WERI-Rb-1 (cell line): ENCODE data around the gene TAF4.
A peak's percentile ranks its signal among the peaks of the same experiment; 100 is the strongest.

Source experiments
- DNase-seq: peaks from one replicate; pipeline ENCODE4 v3.0.0-alpha.2; 2020
- H3K27ac ChIP-seq: fragments of 250-450 bp; sonication (Bioruptor Pico); 2 replicates; pipeline ENCODE4 v1.5.1; 2020; ENCODE audit warnings: mild to moderate bottlenecking, moderate library complexity
- H3K27me3 ChIP-seq: fragments of 250-450 bp; sonication (Bioruptor Pico); 2 replicates; pipeline ENCODE4 v1.5.1; 2021; ENCODE audit warnings: mild to moderate bottlenecking, low read depth, moderate library complexity; ENCODE audit not compliant: insufficient read depth, severe bottlenecking
- H3K36me3 ChIP-seq: fragments of 250-450 bp; sonication (Bioruptor Pico); 2 replicates; pipeline ENCODE4 v1.5.1; 2020; ENCODE audit warnings: mild to moderate bottlenecking, moderate library complexity
- H3K4me3 ChIP-seq: 2 replicates; pipeline ENCODE4 v1.5.1; 2011; ENCODE audit warnings: low read depth, mild to moderate bottlenecking, control low read depth, low read length
- H3K9me3 ChIP-seq: fragments of 250-450 bp; sonication (Bioruptor Pico); 2 replicates; pipeline ENCODE4 v1.5.1; 2021; ENCODE audit warnings: mild to moderate bottlenecking, moderate library complexity; ENCODE audit not compliant: severe bottlenecking
- CTCF ChIP-seq: IDR thresholded peaks from 2 replicates; pipeline ENCODE4 v1.5.1; 2011; ENCODE audit warnings: low read depth, mild to moderate bottlenecking, control low read depth, inconsistent platforms, low read length

The TAF4 gene

GRCh38 chr20:61937963-61938838, 127.5 kb downstream of the TAF4 start:
- DNase-seq, result no peak
- no peak overlapping the region for H3K27ac ChIP-seq
- no peak overlapping the region for H3K4me3 ChIP-seq
- H3K9me3 ChIP-seq, result no peaks in the 10 kb centered on the region
- H3K36me3 ChIP-seq, result no peaks in the 10 kb centered on the region
- no peaks in the 10 kb centered on the region for H3K27me3 ChIP-seq
- no peak for TF ChIP-seq CTCF

GRCh38 chr20:61937146-61937962, 128.3 kb downstream of the TAF4 start:
- H3K27me3 ChIP-seq, result no peaks in the 10 kb centered on the region
- TF ChIP-seq CTCF, result no peak
- no peak overlapping the region for H3K4me3 ChIP-seq

GRCh38 chr20:61936701-61937131, 129.0 kb downstream of the TAF4 start:
- Histone ChIP-seq H3K9me3 (no peaks in the 10 kb centered on the region), H3K27ac (no peak overlapping the region), H3K4me3 (no peak overlapping the region), H3K36me3 (no peaks in the 10 kb centered on the region), H3K27me3 (no peaks in the 10 kb centered on the region)
- DNase-seq, result peak; percentile 3
- no peak for TF ChIP-seq CTCF

More at GRCh38 chr20:61937146-61937962, 128.3 kb downstream of the TAF4 start:
- no peaks in the 10 kb centered on the region for H3K9me3 ChIP-seq
- no peaks in the 10 kb centered on the region for H3K36me3 ChIP-seq
- H3K27ac ChIP-seq, result no peak overlapping the region
- DNase-seq, result peak; percentile 5

- H3K36me3 ChIP-seq, result no peaks in the 10 kb centered on the region
- peak; percentile 7 for DNase-seq
- H3K27me3 ChIP-seq, result no peaks in the 10 kb centered on the region
- no peaks in the 10 kb centered on the region for H3K9me3 ChIP-seq
- no peak overlapping the region for H3K27ac ChIP-seq
- no peak for TF ChIP-seq CTCF
- H3K4me3 ChIP-seq, result no peak overlapping the region
Measured at GRCh38 chr20:61935926-61936700, 129.6 kb downstream of the TAF4 start.

GRCh38 chr20:61934716-61935530, 130.8 kb downstream of the TAF4 start:
- DNase-seq, result peak; percentile 2
- no peaks in the 10 kb centered on the region for H3K36me3 ChIP-seq
- H3K9me3 ChIP-seq, result no peaks in the 10 kb centered on the region
- no peak overlapping the region for H3K4me3 ChIP-seq
- no peak overlapping the region for H3K27ac ChIP-seq
- H3K27me3 ChIP-seq, result no peaks in the 10 kb centered on the region
- TF ChIP-seq CTCF, result no peak
